NCI-H1436 (cell line): ENCODE data around the gene CALHM6.

Source experiments
- DNase-seq: peaks from one replicate; lab custom pipeline; 2025; lab: John Stamatoyannopoulos, UW

The CALHM6 gene

GRCh38 chr6:116446399-116446798, 14.8 kb upstream of the CALHM6 start:
- no peak for DNase-seq

- no peak for DNase-seq
These were observed 14.1 kb upstream of the CALHM6 start for GRCh38 chr6:116447052-116447451.

DNA sequence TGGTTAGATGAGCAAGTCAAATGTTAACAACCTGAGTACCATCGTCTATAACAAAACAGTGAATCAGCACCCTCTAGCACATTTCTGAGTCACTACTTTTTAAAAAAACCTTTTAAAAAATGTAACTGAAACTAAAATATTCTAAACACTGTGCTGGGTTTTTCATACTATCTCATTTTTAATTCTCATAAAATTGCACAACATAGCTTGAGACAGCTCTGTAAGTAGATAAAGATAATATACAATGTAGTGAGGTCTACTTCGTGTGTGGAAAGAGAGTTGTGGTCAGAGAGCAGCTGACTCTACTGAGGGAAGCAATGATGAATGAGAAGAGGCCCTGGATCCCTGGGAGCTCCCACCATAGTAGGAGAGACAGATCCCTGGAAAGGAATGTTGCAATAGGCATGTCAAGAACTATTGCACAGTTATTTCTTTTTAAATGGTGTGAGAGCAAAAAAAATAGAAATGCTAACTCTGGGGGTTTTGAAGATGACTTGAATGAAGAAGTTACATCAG, 13.6 kb upstream of the CALHM6 start:
- DNase-seq, result no peak

- no peak for DNase-seq
These were observed 11.6 kb upstream of the CALHM6 start for GRCh38 chr6:116449565-116449964.

DNA sequence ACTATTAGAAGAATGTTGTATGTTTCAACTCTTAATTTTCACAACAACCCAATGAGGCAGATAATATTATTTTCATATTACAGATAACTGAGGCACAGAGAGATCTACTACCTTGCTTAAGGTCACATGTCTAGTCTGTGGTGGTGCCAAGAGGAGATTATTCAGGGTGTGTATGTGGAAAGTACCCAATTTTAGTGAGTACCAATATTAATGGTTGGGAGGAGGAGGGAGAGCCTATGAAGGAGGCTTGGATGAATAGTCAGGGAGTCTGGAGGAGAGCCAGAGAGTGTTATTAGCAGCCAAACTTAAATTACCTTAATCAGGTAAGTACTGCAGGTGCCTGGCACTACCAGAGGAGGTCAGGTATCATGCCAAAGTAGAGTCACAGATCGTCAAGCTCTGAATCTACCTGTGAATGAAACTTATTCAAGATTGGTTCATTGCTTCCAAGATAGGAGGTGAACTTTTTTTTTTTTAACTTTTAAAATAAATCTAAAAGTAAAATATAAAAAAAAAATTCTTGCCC, 10.9 kb upstream of the CALHM6 start:
- DNase-seq, result no peak

- no peak for DNase-seq
These were observed 10.1 kb upstream of the CALHM6 start for GRCh38 chr6:116450769-116451740.

DNA sequence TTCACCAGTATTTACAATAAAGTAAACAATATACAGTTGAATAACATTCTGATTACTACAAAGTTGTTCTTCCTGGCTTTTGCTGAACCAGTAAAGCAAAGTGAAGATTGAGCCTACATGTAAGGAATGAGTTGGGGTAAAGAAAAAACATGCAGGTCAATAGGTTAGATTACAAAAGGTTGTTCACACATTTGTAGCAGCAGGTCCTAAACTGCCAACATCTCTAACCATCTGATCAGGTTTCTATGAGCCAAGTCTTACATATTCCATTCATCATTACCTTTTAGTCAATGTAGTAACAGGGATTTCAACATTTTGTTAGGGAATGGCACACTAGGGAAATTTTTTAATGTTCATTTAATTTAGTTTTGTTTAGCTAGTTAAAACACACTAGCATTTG, 9.3 kb upstream of the CALHM6 start:
- no peak for DNase-seq

DNA sequence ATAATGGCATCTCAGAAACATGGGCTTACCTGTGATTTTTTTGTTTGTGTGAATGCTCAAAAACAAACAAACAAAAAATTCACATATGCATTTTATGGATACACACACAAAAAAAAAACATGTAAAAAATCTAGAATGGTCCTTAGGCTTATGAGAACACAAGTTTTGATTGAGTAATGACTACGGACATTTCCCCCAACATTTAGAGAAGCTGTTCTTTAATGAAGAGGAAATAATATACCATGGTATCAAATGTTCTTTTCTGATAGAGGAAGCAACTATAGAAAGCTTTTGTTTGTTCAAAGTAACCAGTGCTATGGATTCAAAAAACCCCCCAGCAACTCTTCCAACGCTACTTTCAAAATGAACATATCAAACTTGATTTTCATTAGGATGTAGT, 8.6 kb upstream of the CALHM6 start:
- DNase-seq, result no peak

- no peak for DNase-seq
These were observed 5.1 kb upstream of the CALHM6 start for GRCh38 chr6:116456106-116456505.

DNA sequence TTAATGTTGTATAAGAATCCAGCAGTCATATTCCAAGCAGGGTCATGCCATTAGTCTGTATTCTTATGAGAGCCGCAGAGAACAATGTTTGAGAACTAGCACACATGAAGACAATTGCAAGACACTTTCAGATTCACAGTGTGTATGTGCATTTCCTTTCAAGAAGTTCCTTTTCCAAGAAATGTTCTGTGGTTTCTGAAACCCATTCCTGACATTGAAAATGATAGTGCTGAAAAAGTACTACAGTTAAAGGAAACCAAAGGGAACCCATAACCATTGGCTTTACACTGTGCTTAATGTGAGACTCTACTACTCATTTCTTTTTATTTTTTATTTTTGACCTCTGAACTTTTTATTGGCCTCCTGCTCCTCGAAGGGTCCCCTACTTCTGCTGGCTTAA, 4.2 kb upstream of the CALHM6 start:
- DNase-seq, result no peak

DNA sequence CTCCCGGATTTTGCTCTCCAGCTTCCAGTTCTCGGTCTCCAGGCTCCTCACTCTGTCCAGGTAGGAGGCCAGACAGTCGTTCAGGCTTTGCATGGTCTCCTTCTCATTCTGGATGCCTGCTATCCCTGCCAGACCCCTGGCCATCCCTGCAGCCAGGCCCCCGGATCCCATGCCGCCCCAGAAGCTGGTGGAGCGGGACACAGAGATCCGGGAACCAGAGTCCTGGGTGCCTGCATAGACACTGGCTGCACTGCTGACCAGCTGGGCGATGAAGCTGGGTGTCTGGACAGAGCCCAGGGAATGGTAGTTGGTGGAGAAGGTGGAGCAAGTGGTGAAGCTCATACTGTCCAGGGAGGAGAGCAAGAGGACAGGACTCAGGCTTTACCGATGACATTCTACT, 2.9 kb upstream of the CALHM6 start:
- DNase-seq, result no peak

DNA sequence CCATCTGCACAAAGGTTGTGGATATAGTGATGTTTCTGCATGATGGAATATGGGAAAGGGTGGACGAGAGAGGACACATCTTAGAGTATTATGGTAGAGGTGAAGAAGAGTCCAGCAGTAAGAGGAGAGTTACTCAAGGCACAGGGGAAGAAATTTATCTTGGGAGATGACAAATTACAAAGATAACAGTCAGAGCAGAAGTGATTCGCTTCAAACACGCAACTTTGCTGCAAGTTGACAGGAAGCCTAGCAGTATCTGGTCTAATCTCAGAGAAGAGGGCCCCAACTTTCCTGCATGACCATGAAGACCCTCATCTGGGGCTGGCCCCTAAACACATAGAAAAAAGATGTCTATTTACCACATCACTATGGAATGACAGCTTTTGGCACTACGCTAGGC, 1.2 kb upstream of the CALHM6 start:
- DNase-seq, result no peak

DNA sequence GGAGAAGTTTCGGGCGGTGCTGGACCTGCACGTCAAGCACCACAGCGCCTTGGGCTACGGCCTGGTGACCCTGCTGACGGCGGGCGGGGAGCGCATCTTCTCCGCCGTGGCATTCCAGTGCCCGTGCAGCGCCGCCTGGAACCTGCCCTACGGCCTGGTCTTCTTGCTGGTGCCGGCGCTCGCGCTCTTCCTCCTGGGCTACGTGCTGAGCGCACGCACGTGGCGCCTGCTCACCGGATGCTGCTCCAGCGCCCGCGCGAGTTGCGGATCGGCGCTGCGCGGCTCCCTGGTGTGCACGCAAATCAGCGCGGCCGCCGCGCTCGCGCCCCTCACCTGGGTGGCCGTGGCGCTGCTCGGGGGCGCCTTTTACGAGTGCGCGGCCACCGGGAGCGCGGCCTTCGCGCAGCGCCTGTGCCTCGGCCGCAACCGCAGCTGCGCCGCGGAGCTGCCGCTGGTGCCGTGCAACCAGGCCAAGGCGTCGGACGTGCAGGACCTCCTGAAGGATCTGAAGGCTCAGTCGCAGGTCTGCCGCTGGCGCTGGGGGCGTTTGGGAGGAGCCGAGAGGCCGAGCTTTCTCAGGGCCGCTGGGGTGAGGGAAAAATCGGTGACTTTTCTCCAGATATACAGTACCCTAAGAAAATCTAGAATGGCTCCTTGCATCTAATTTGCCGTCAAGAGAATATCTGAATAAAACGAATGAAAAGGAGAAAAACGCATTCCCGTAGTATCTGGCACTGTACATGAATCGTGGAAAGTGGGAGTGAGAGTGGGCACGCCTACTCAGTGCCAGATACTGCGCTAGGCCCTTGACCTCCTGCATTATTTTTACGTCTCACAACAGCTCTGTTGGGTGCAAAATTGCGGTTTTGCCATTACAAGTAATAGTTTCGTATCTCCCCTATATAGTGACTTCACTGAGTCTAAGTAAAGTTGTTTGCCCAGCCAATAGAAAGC, 1.0 kb downstream of the CALHM6 start:
- peak; percentile 5 for DNase-seq

- DNase-seq, result no peak
These were observed 2.1 kb downstream of the CALHM6 start for GRCh38 chr6:116463301-116463700.

- DNase-seq, result no peak
These were observed 4.1 kb downstream of the CALHM6 start for GRCh38 chr6:116465246-116465645.

DNA sequence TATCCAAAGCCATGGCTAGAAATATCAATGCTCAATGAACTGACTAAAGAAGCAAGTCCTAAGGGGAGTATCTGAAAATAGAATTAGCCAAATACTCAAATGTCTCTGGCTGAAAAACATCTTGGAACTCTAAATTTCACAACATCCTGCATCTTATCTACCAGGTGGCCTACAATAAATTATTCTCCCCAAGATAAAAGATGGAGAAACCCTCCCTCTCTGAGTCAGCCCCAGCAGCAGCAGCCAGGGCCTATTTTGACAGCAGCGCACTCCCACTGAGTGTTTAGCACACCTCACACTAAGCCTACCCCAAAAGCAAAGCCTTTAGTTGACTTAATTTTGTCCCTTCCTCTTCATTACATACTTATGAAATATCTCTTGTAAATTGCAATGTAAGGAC, 5.9 kb downstream of the CALHM6 start:
- no peak for DNase-seq

DNA sequence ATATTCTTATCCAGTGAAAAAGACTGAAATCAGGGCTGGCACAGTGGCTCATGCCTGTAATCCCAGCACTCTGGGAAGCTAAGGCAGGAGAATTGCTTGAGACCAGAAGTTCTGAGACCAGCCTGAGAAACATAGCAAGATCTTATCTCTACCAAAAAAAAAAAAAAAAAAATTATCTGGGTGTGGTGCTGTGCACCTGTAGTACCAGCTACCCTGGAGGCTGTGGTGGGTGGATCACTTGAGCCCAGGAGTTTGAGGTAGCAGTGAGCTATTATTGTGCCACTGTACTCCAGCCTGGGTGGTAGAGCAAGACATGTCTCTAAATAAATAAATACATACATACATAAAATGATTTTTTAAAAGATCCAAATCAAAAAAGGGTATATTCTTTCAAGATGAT, 6.3 kb downstream of the CALHM6 start:
- DNase-seq, result no peak

DNA sequence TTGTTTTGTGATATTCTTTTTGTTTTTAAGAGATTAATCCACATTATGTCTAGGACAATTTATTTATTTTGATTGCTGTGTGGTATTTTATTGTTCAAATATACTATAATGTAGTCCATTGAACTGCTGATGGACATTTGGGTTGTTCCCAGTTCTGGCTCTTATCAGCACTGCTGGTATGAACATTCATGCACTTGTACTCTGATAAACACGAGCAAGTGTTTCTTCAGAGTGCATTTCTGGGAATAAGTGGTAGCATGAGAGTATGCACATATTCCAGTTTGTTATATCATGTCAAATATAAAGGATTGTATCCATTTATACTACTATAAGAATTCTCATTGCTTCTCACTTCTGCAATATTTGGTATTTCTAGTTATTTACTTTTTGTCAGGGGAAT, 7.1 kb downstream of the CALHM6 start:
- DNase-seq, result no peak

DNA sequence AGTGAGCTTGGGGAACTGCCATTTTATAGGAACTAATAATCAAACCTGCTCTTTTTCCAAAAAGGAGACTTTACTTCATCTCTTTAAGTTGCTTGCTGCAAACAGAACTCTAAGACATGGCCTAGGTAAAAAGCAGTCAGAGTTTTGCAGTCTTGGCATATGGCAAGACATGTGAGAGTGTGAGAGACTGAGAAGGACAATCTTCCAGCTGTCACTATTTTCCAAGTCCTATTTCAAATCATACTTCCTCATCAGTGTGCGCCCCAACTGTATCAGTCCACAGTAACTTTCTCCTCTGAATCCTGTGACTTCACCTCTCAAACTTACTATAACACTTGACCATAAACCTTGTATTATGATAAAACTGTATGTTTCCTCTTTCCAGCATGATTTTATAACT, 10.4 kb downstream of the CALHM6 start:
- DNase-seq, result no peak

DNA sequence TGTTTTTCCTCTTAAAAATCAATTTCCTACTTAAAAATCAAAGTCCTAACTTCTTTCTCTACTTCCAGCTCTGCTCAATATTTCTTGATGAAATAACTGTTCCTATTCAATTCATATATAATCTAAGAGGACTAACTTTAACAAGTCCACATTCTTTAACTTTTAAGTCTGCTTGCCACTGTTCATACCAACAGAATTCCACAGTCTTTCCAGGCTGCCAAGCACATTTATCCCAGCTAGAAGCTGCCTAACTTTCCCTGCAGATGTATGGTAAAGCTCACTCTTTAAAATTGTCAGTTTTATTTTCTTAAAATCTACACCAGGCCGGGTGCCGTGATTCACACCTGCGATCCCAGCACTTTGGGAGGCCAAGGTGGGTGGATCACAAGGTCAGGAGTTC, 11.5 kb downstream of the CALHM6 start:
- no peak for DNase-seq

GRCh38 chr6:116475141-116475540, 14.0 kb downstream of the CALHM6 start:
- no peak for DNase-seq

- DNase-seq, result no peak
These were observed 15.0 kb downstream of the CALHM6 start for GRCh38 chr6:116476002-116476678.
